ENCODE data around the gene NUDT13.
"Not testable (repeated sequence)": the region's sequence is repeated elsewhere in the genome, so short reads cannot be mapped to it uniquely, and the experiment has no call there.

DNA sequence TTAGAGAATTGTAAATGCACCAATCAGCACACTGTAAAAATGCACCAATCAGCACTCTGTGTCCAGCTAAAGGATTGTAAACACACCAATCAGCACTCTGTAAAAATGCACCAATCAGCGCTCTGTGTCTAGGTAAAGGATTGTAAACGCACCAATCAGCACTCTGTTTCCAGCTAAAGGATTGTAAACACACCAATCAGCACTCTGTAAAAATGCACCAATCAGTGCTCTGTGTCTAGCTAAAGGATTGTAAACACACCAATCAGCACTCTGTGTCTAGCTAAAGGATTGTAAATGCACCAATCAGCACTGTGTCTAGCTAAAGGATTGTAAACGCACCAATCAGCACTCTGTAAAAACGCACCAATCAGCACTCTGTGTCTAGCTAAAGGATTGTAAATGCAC is 1.0 kb upstream of the NUDT13 start:
- TF ChIP-seq POLR2A, POLR2AphosphoS5 (IDR thresholded peaks at IDR 0.05): not testable (repeated sequence)
- TF ChIP-seq, protein P1, sequence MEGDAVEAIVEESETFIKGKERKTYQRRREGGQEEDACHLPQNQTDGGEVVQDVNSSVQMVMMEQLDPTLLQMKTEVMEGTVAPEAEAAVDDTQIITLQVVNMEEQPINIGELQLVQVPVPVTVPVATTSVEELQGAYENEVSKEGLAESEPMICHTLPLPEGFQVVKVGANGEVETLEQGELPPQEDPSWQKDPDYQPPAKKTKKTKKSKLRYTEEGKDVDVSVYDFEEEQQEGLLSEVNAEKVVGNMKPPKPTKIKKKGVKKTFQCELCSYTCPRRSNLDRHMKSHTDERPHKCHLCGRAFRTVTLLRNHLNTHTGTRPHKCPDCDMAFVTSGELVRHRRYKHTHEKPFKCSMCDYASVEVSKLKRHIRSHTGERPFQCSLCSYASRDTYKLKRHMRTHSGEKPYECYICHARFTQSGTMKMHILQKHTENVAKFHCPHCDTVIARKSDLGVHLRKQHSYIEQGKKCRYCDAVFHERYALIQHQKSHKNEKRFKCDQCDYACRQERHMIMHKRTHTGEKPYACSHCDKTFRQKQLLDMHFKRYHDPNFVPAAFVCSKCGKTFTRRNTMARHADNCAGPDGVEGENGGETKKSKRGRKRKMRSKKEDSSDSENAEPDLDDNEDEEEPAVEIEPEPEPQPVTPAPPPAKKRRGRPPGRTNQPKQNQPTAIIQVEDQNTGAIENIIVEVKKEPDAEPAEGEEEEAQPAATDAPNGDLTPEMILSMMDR (IDR thresholded peaks at IDR 0.05) = not testable (repeated sequence)
